Neural progenitor cell (in vitro differentiated cells): Measurements from ENCODE around the gene FBXL17.

ENCODE experiments used
- EZH2 ChIP-seq: fragments of 200-600 bp; sonication (generic); IDR thresholded peaks from 2 replicates; pipeline ENCODE4 v1.6.1; 2017; ENCODE audit warnings: antibody characterized with exemption, mild to moderate bottlenecking, moderate library complexity
- EZH2phosphoT487 ChIP-seq: fragments of 200-600 bp; sonication (generic); IDR thresholded peaks from 2 replicates; pipeline ENCODE4 v1.6.1; 2017; ENCODE audit warnings: antibody characterized with exemption
- TF ChIP-seq, protein P1 (sequence below): fragments of 200-600 bp; sonication (generic); IDR thresholded peaks from 2 replicates; pipeline ENCODE4 v1.5.1; 2017; ENCODE audit warnings: antibody characterized with exemption, mild to moderate bottlenecking

- TF ChIP-seq, protein P1, sequence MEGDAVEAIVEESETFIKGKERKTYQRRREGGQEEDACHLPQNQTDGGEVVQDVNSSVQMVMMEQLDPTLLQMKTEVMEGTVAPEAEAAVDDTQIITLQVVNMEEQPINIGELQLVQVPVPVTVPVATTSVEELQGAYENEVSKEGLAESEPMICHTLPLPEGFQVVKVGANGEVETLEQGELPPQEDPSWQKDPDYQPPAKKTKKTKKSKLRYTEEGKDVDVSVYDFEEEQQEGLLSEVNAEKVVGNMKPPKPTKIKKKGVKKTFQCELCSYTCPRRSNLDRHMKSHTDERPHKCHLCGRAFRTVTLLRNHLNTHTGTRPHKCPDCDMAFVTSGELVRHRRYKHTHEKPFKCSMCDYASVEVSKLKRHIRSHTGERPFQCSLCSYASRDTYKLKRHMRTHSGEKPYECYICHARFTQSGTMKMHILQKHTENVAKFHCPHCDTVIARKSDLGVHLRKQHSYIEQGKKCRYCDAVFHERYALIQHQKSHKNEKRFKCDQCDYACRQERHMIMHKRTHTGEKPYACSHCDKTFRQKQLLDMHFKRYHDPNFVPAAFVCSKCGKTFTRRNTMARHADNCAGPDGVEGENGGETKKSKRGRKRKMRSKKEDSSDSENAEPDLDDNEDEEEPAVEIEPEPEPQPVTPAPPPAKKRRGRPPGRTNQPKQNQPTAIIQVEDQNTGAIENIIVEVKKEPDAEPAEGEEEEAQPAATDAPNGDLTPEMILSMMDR: no peak
- TF ChIP-seq EZH2phosphoT487 (no peak), EZH2 (no peak)
Measured at GRCh38 chr5:108249095-108249784, 132.7 kb downstream of the FBXL17 start.
